ENCODE measurements around the gene E2F3. TPM values are rescaled to one million over a fixed set of nuclear protein-coding genes. Genes with fewer than 3 reads are reported as not detected.

E2F3 gene
- total RNA-seq, 1 experiment from 2014 or later: 27.1 TPM

GRCh38 chr6:20532881-20533280 is 131.2 kb downstream of the E2F3 start (continued):
- TF ChIP-seq CEBPB (IDR thresholded peaks at IDR 0.05; ENCODE audit: low read depth): no peak
- TF ChIP-seq ATF3 (IDR thresholded peaks at IDR 0.05): no peak

- BruUV-seq (replicated peaks): TSS peak; percentile 94
- H2AFZ ChIP-seq (ENCODE audit: low read depth, low read length, poor library complexity, severe bottlenecking): peak overlapping the region; percentile 50
- DNase-seq (ENCODE audit: low read depth, low spot score): no peak
Measured at GRCh38 chr6:20533746-20534294, 132.1 kb downstream of the E2F3 start.

More at GRCh38 chr6:20533746-20534294, 132.1 kb downstream of the E2F3 start:
- TF ChIP-seq CBX3 (IDR thresholded peaks at IDR 0.05; ENCODE audit: low read depth) (no peak), ZNF274 (IDR thresholded peaks at IDR 0.05; ENCODE audit: low read depth, low read length) (no peak), TCF7L2 (IDR thresholded peaks at IDR 0.05; ENCODE audit: borderline replicate concordance, extremely low read depth, insufficient read depth, insufficient read length) (no peak), CEBPB (IDR thresholded peaks at IDR 0.05; ENCODE audit: low read depth) (no peak), EZH2 (IDR thresholded peaks at IDR 0.05) (no peak), SP1 (IDR thresholded peaks at IDR 0.05; ENCODE audit: low read depth) (no peak), REST (IDR thresholded peaks at IDR 0.05; ENCODE audit: low read depth) (no peak)
- TF ChIP-seq, protein P1, sequence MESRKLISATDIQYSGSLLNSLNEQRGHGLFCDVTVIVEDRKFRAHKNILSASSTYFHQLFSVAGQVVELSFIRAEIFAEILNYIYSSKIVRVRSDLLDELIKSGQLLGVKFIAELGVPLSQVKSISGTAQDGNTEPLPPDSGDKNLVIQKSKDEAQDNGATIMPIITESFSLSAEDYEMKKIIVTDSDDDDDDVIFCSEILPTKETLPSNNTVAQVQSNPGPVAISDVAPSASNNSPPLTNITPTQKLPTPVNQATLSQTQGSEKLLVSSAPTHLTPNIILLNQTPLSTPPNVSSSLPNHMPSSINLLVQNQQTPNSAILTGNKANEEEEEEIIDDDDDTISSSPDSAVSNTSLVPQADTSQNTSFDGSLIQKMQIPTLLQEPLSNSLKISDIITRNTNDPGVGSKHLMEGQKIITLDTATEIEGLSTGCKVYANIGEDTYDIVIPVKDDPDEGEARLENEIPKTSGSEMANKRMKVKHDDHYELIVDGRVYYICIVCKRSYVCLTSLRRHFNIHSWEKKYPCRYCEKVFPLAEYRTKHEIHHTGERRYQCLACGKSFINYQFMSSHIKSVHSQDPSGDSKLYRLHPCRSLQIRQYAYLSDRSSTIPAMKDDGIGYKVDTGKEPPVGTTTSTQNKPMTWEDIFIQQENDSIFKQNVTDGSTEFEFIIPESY (IDR thresholded peaks at IDR 0.05; ENCODE audit: extremely low read depth, insufficient replicate concordance, low read length): no peak
- POLR2A ChIA-PET: interaction anchor here (1.5 kb wide), 1 partner anchor 129 kb away, joined by 4 read pairs; no protein-coding TSS in a partner anchor
- no peaks in the 10 kb centered on the region for H3K27me3 ChIP-seq (ENCODE audit: insufficient read depth, low read length)
- peak overlapping the region; percentile 69 to 72 for H3K4me3 ChIP-seq (replicated peaks in 1 of 2; ENCODE audit: low read depth in 1 of 2, low read length in 2 of 2)
- RAD21 ChIA-PET (ENCODE audit: low non-redundant PET in 1 of 2, low total read pairs in 2 of 2, uncharacterized antibody in 2 of 2, unreplicated experiment in 2 of 2): no interaction called here
- ATAC-seq: 0 out of 2 replicates have a peak, but pooled peaks have one; percentile 4
- CTCF ChIA-PET: interaction anchor here (0.8 to 1.4 kb wide), 2 partner anchors 17 to 129 kb away, joined by 4 read pairs; no protein-coding TSS in a partner anchor
- H3K27ac ChIP-seq (ENCODE audit: low read depth, low read length): peak overlapping the region; percentile 64; the same call in 1 of the 2 replicates
- H4K20me1 ChIP-seq (ENCODE audit: insufficient read depth): no peaks in the 10 kb centered on the region
- H3K4me2 ChIP-seq (ENCODE audit: low read length): peak overlapping the region; percentile 83
- no peaks in the 10 kb centered on the region for H3K9me3 ChIP-seq (ENCODE audit: control insufficient read depth in 1 of 2, insufficient read depth in 1 of 2, low read depth in 1 of 2, low read length in 2 of 2)
- intact Hi-C loops (cut with micrococcal nuclease): no loop called here
- H3K36me3 ChIP-seq (ENCODE audit: control insufficient read depth in 1 of 2, insufficient read depth in 2 of 2, low read length in 2 of 2): no peaks in the 10 kb centered on the region
- H3K9ac ChIP-seq (ENCODE audit: low read length): peak overlapping the region; percentile 78
- peaks cover 43% of the 10 kb centered on the region for H3K79me2 ChIP-seq (ENCODE audit: insufficient read depth, low read length)
- no peaks in the 10 kb centered on the region for H3K9me2 ChIP-seq (ENCODE audit: insufficient read depth)
- peaks cover 5 to 20% of the 10 kb centered on the region in 2 experiments; a peak in 3 of 4 replicates for H3K4me1 ChIP-seq (ENCODE audit: control insufficient read depth in 1 of 2, insufficient read depth in 2 of 2, low read length in 2 of 2)
